Mucosa of rectum (tissue), 2 donors: ENCODE results near the gene AGFG1.

Source experiments
- H3K27ac ChIP-seq, 2 donors: one replicate each; pipeline ENCODE4 v1.7.0; 2013; ENCODE audit warnings: inconsistent platforms in 2 of 2, low read depth in 2 of 2, low read length in 2 of 2
- H3K27me3 ChIP-seq, 2 donors: one replicate each; pipeline ENCODE4 v1.7.0; 2013; ENCODE audit warnings: low read length in 2 of 2; ENCODE audit not compliant: control insufficient read depth in 2 of 2, insufficient read depth in 2 of 2
- H3K36me3 ChIP-seq, 2 donors: one replicate each; pipeline ENCODE4 v1.7.0; 2013; ENCODE audit warnings: low read length in 2 of 2; ENCODE audit not compliant: control insufficient read depth in 2 of 2, insufficient read depth in 2 of 2
- H3K4me1 ChIP-seq, 2 donors: one replicate each; pipeline ENCODE4 v1.7.0; 2013; ENCODE audit warnings: low read length in 2 of 2, mild to moderate bottlenecking in 1 of 2; ENCODE audit not compliant: control insufficient read depth in 2 of 2, insufficient read depth in 2 of 2
- H3K4me3 ChIP-seq, 2 donors: one replicate each; pipeline ENCODE4 v1.7.0; 2013; ENCODE audit warnings: low read length in 2 of 2
- H3K9ac ChIP-seq, 2 donors: one replicate each; pipeline ENCODE4 v1.7.0; 2013; ENCODE audit warnings: low read length in 2 of 2, low read depth in 1 of 2, mild to moderate bottlenecking in 1 of 2
- H3K9me3 ChIP-seq, 2 donors: one replicate each; pipeline ENCODE4 v1.7.0; 2013; ENCODE audit warnings: low read length in 2 of 2; ENCODE audit not compliant: control insufficient read depth in 2 of 2
- donor health status: healthy.
- donor health status: Normal muscosa, but diverticular disease.

The AGFG1 gene

GRCh38 chr2:227461811-227462461 is 10.0 kb upstream of the AGFG1 start:
- Histone ChIP-seq H3K27me3 (no peaks in the 10 kb centered on the region), H3K27ac (no peak overlapping the region), H3K4me3 (no peak overlapping the region)

GRCh38 chr2:227462462-227462951 is 9.4 kb upstream of the AGFG1 start:
- Histone ChIP-seq H3K4me3 (no peak overlapping the region), H3K4me1 (peaks cover 0 to 8% of the 10 kb centered on the region in 2 donors), H3K9me3 (no peaks in the 10 kb centered on the region), H3K27ac (no peak overlapping the region), H3K9ac (no peak overlapping the region), H3K27me3 (no peaks in the 10 kb centered on the region), H3K36me3 (no peaks in the 10 kb centered on the region)

More at GRCh38 chr2:227461811-227462461, 10.0 kb upstream of the AGFG1 start:
- Histone ChIP-seq H3K4me1 (peaks cover 0 to 7% of the 10 kb centered on the region in 2 donors), H3K9me3 (no peaks in the 10 kb centered on the region), H3K9ac (no peak overlapping the region), H3K36me3 (no peaks in the 10 kb centered on the region)

- Histone ChIP-seq H3K4me1 (peaks cover 0 to 8% of the 10 kb centered on the region in 2 donors), H3K9ac (no peak overlapping the region), H3K27ac (no peak overlapping the region), H3K9me3 (no peaks in the 10 kb centered on the region), H3K4me3 (no peak overlapping the region), H3K27me3 (no peaks in the 10 kb centered on the region), H3K36me3 (no peaks in the 10 kb centered on the region)
These were observed 8.7 kb upstream of the AGFG1 start for GRCh38 chr2:227462972-227463931.

- Histone ChIP-seq H3K4me3 (no peak overlapping the region), H3K9ac (no peak overlapping the region), H3K27ac (no peak overlapping the region), H3K36me3 (no peaks in the 10 kb centered on the region), H3K9me3 (no peaks in the 10 kb centered on the region), H3K4me1 (peaks cover 0 to 8% of the 10 kb centered on the region in 2 donors), H3K27me3 (no peaks in the 10 kb centered on the region)
These were observed 7.6 kb upstream of the AGFG1 start for GRCh38 chr2:227464361-227464760.

- Histone ChIP-seq H3K4me1 (peaks cover 0 to 8% of the 10 kb centered on the region in 2 donors), H3K9ac (no peak overlapping the region), H3K36me3 (no peaks in the 10 kb centered on the region), H3K4me3 (no peak overlapping the region), H3K9me3 (no peaks in the 10 kb centered on the region), H3K27ac (no peak overlapping the region), H3K27me3 (no peaks in the 10 kb centered on the region)
These were observed 7.1 kb upstream of the AGFG1 start for GRCh38 chr2:227464851-227465250.

- Histone ChIP-seq H3K36me3 (no peaks in the 10 kb centered on the region), H3K4me3 (no peak overlapping the region), H3K4me1 (peaks cover 0 to 8% of the 10 kb centered on the region in 2 donors), H3K27me3 (no peaks in the 10 kb centered on the region), H3K9me3 (no peaks in the 10 kb centered on the region), H3K9ac (no peak overlapping the region), H3K27ac (peak overlapping the region in 1 of 2 donors; percentile 69)
These were observed 4.9 kb upstream of the AGFG1 start for GRCh38 chr2:227466887-227467600.

- no peak overlapping the region for H3K9ac ChIP-seq
- no peaks in the 10 kb centered on the region for H3K36me3 ChIP-seq
- no peaks in the 10 kb centered on the region for H3K27me3 ChIP-seq
- peaks cover 11 to 26% of the 10 kb centered on the region in 2 donors for H3K4me1 ChIP-seq
- H3K4me3 ChIP-seq, result no peak overlapping the region
- no peak overlapping the region for H3K27ac ChIP-seq
- no peaks in the 10 kb centered on the region for H3K9me3 ChIP-seq
These were observed 544 bp upstream of the AGFG1 start for GRCh38 chr2:227471412-227471811.

- peak overlapping the region; percentile 79 to 82 for H3K4me3 ChIP-seq
- H3K9ac ChIP-seq, result peak overlapping the region; percentile 52 to 79
- H3K4me1 ChIP-seq, result peaks cover 11 to 19% of the 10 kb centered on the region in 2 donors
These were observed 537 bp downstream of the AGFG1 start for GRCh38 chr2:227472265-227473121.

GRCh38 chr2:227473122-227473461 is 1.1 kb downstream of the AGFG1 start:
- Histone ChIP-seq H3K4me1 (peaks cover 11 to 19% of the 10 kb centered on the region in 2 donors), H3K9me3 (no peaks in the 10 kb centered on the region), H3K27me3 (no peaks in the 10 kb centered on the region), H3K36me3 (no peaks in the 10 kb centered on the region), H3K4me3 (peak overlapping the region; percentile 79 to 82), H3K9ac (peak overlapping the region; percentile 68 to 79), H3K27ac (no peak overlapping the region)

More at GRCh38 chr2:227472265-227473121, 537 bp downstream of the AGFG1 start:
- Histone ChIP-seq H3K9me3 (no peaks in the 10 kb centered on the region), H3K27ac (peak overlapping the region; percentile 86 to 87), H3K27me3 (no peaks in the 10 kb centered on the region), H3K36me3 (no peaks in the 10 kb centered on the region)
